Activated CD8-positive, alpha-beta T cell treated with anti-CD3 and anti-CD28 coated beads for 36 hours (primary cell): Measurements from ENCODE around the gene RYR1. TPM values are rescaled to one million over a fixed set of nuclear protein-coding genes. Genes with fewer than 3 reads are reported as not detected.
"Not testable (repeated sequence)": the region's sequence is repeated elsewhere in the genome, so short reads cannot be mapped to it uniquely, and the experiment has no call there.

ENCODE experiments used
- ATAC-seq: fragments of 200-7000 bp; cut with Tn5 transposase; one replicate; pipeline ENCODE4 v1.10.0; 2021; ENCODE audit warnings: mild to moderate bottlenecking, moderate library complexity
- CTCF ChIA-PET: fragments of 350-600 bp; sonication (Branson Sonifier 250); formaldehyde crosslinking; loops from one replicate; lab custom pipeline; 2021; ENCODE audit warnings: antibody characterized with exemption; lab: Charles Lee
- POLR2A ChIA-PET: fragments of 350-600 bp; sonication (Branson Sonifier 250); formaldehyde crosslinking; loops from one replicate; lab custom pipeline; 2021; ENCODE audit warnings: antibody characterized with exemption; lab: Charles Lee
- DNase-seq: peaks from one replicate; pipeline ENCODE4 v3.0.0-alpha.2; 2020
- H3K27ac Mint-ChIP-seq: one replicate; pipeline ENCODE4 v1.8.0; 2021; ENCODE audit warnings: mild to moderate bottlenecking, mixed read lengths
- H3K27me3 Mint-ChIP-seq: one replicate; pipeline ENCODE4 v1.8.0; 2021; ENCODE audit warnings: mixed read lengths
- H3K36me3 Mint-ChIP-seq: one replicate; pipeline ENCODE4 v1.8.0; 2021; ENCODE audit warnings: low read depth, mixed read lengths
- H3K4me1 Mint-ChIP-seq: one replicate; pipeline ENCODE4 v1.8.0; 2021; ENCODE audit warnings: low read depth, mixed read lengths
- H3K4me3 Mint-ChIP-seq: one replicate; pipeline ENCODE4 v1.8.0; 2021; ENCODE audit warnings: mild to moderate bottlenecking, moderate library complexity, mixed read lengths
- H3K9me3 Mint-ChIP-seq: one replicate; pipeline ENCODE4 v1.8.0; 2021; ENCODE audit warnings: mixed read lengths
- CTCF ChIP-seq: fragments of 200-600 bp; IDR thresholded peaks from one replicate; pipeline ENCODE4 v1.8.0; 2022; ENCODE audit warnings: antibody characterized with exemption, mild to moderate bottlenecking
- intact Hi-C: fragments of 100-400 bp; cut with micrococcal nuclease; formaldehyde crosslinking; loops from one replicate; pipeline ENCODE4 v1.10.0; 2022
- total RNA-seq, 2 experiments: library from RNA; stranded (reverse); gene quantifications; one replicate each; pipeline ENCODE4 v1.2.3, GENCODE V29; 2021

The RYR1 gene
- total RNA-seq, 2 experiments from 2014 or later, result 0.63 to 1.2 TPM

GRCh38 chr19:38492181-38492813, 58.8 kb downstream of the RYR1 start:
- DNase-seq (no peak), ATAC-seq (no peak)
- Mint-ChIP-seq H3K4me3 (no peak overlapping the region), H3K9me3 (peaks cover 5% of the 10 kb centered on the region), H3K36me3 (no peaks in the 10 kb centered on the region), H3K27ac (no peak overlapping the region), H3K4me1 (no peaks in the 10 kb centered on the region), H3K27me3 (peaks cover 27% of the 10 kb centered on the region)
- CTCF ChIA-PET, result no interaction called here
- no peak for TF ChIP-seq CTCF
- intact Hi-C loops, result no loop called here
- POLR2A ChIA-PET, result no interaction called here

GRCh38 chr19:38494379-38494778, 60.9 kb downstream of the RYR1 start:
- no peak for DNase-seq
- Mint-ChIP-seq H3K27ac (no peak overlapping the region), H3K9me3 (peaks cover 5% of the 10 kb centered on the region), H3K4me3 (no peak overlapping the region), H3K36me3 (no peaks in the 10 kb centered on the region), H3K27me3 (peaks cover 18% of the 10 kb centered on the region), H3K4me1 (no peaks in the 10 kb centered on the region)
- no peak for TF ChIP-seq CTCF
- no peak for ATAC-seq
- intact Hi-C loops, result no loop called here
- POLR2A ChIA-PET, result no interaction called here
- CTCF ChIA-PET, result interaction anchor here (1.8 kb wide), 1 partner anchor 91 kb away, joined by 4 read pairs; the partner anchor contains the start of gene FAM98C

DNA sequence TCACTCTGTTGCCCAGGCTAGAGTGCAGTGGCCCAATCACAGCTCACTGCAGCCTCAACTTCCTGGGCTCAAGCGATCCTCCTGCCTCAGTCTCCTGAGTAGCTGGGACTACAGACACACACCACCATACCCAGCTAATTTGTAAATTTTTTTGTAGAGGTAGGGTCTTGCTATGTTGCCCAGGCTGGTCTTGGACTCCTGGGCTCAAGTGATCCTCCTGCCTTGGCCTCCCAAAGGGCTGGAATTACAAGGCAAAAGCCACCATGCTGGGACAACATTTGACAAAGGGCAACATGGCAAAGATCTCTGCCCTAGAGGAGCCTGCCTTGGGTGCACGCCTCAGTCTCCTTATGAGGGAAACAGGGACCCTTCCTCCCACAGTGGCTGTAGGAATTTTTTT, 61.9 kb downstream of the RYR1 start:
- H3K27ac Mint-ChIP-seq, H3K9me3 Mint-ChIP-seq, H3K36me3 Mint-ChIP-seq, H3K4me3 Mint-ChIP-seq, H3K4me1 Mint-ChIP-seq, ATAC-seq, POLR2A ChIA-PET, DNase-seq, intact Hi-C loops: not testable (repeated sequence)
- CTCF ChIA-PET, result interaction anchor here (0.8 to 1.8 kb wide), 2 partner anchors 92 to 557 kb away, joined by 3 to 4 read pairs; partner anchors contain the start of gene FAM98C
- H3K27me3 Mint-ChIP-seq, result peaks cover 15% of the 10 kb centered on the region

- ATAC-seq, result no peak
- Mint-ChIP-seq H3K27me3 (peaks cover 9% of the 10 kb centered on the region), H3K27ac (no peak overlapping the region), H3K9me3 (no peaks in the 10 kb centered on the region), H3K4me1 (no peaks in the 10 kb centered on the region), H3K4me3 (no peak overlapping the region), H3K36me3 (no peaks in the 10 kb centered on the region)
- ChIA-PET POLR2A (no interaction called here), CTCF (interaction anchor here (1.8 kb wide), 1 partner anchor 93 kb away, joined by 4 read pairs; the partner anchor contains the start of gene FAM98C)
- TF ChIP-seq CTCF, result no peak
- intact Hi-C loops, result no loop called here
- no peak for DNase-seq
Measured at GRCh38 chr19:38496116-38496515, 62.6 kb downstream of the RYR1 start.

DNA sequence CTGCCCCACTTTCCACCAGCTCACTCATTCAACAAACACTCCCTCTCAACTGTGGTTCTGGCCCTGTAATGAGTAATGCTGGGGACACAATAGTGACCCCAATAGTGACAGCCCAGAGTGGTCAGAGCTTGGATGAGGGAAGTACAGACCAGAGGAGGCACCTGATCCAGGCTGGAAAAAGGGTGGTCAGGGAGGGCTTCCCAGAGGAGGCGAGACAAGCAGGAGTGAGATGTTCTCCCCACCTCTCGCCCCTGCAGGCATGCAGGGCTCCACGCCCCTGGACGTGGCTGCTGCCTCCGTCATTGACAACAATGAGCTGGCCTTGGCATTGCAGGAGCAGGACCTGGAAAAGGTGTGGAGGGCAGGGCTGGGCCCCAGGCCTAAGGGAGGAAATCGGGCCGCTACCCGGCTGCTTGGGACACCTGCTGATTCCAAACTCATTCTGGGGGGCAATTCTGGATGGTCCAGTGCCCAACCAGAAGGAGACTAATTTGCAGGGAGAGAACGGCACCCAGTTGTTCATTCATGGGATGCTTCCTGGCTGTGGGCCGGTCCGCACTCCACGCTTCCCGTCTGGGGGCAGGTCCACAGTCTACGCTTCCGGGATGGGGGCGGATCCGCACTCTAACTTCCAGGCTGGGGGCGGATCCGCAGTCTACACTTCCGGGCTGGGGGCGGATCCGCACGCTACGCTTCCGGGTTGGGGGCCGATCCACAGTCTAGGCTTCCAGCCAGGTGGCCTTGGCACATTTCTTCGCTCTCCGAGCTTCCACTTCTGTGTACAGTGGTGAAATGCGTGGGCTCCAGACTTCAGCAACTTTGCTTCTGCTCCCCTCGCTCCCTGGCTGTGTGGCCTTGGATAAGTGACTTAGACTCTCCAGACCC, 63.4 kb downstream of the RYR1 start:
- H3K4me3 Mint-ChIP-seq, result no peak overlapping the region
- H3K36me3 Mint-ChIP-seq, result no peaks in the 10 kb centered on the region
- ATAC-seq, result no peak
- no peaks in the 10 kb centered on the region for H3K4me1 Mint-ChIP-seq
- no peaks in the 10 kb centered on the region for H3K9me3 Mint-ChIP-seq
- DNase-seq, result no peak
- ChIA-PET POLR2A (no interaction called here), CTCF (interaction anchor here (1.4 kb wide), 1 partner anchor 139 kb away, joined by 4 read pairs; no protein-coding TSS in a partner anchor)
- peaks cover 9% of the 10 kb centered on the region for H3K27me3 Mint-ChIP-seq
- H3K27ac Mint-ChIP-seq, result no peak overlapping the region
- no peak for TF ChIP-seq CTCF
- intact Hi-C loops, result no loop called here
